GM23248 (cell line): ENCODE results near the gene TMEM116. TPM values are rescaled to one million over a fixed set of nuclear protein-coding genes. Genes with fewer than 3 reads are reported as not detected.
"Not testable (repeated sequence)": the region's sequence is repeated elsewhere in the genome, so short reads cannot be mapped to it uniquely, and the experiment has no call there.

Source experiments
- DNase-seq: peaks from one replicate; pipeline ENCODE4 v3.0.0-alpha.2; 2015
- H2AFZ ChIP-seq: fragments of 200-600 bp; sonication (generic); 2 replicates; pipeline ENCODE4 v1.6.1; 2016; ENCODE audit warnings: antibody characterized with exemption
- H3F3A ChIP-seq: fragments of 200-600 bp; sonication (generic); 2 replicates; pipeline ENCODE4 v1.6.1; 2016; ENCODE audit warnings: mild to moderate bottlenecking, antibody characterized with exemption, mixed run types; ENCODE audit not compliant: insufficient read depth
- H3K27ac ChIP-seq: fragments of 200-600 bp; sonication (generic); 2 replicates; pipeline ENCODE4 v1.5.1; 2016; ENCODE audit warnings: mild to moderate bottlenecking
- H3K27me3 ChIP-seq: fragments of 200-600 bp; sonication (generic); replicated peaks from 2 replicates; pipeline ENCODE4 v1.6.1; 2016; ENCODE audit warnings: mild to moderate bottlenecking; ENCODE audit not compliant: insufficient read depth
- H3K36me3 ChIP-seq: fragments of 200-600 bp; sonication (generic); 2 replicates; pipeline ENCODE4 v1.6.1; 2016; ENCODE audit warnings: low read depth, mild to moderate bottlenecking
- H3K4me1 ChIP-seq: fragments of 200-600 bp; sonication (generic); 2 replicates; pipeline ENCODE4 v1.6.1; 2016; ENCODE audit warnings: mild to moderate bottlenecking; ENCODE audit not compliant: insufficient read depth
- H3K4me2 ChIP-seq: fragments of 200-600 bp; sonication (generic); one replicate; pipeline ENCODE4 v1.6.1; 2016; ENCODE audit warnings: mild to moderate bottlenecking; ENCODE audit not compliant: unreplicated experiment
- H3K4me3 ChIP-seq: fragments of 200-600 bp; sonication (generic); 2 replicates; pipeline ENCODE4 v1.5.1; 2016; ENCODE audit warnings: mild to moderate bottlenecking
- H3K79me2 ChIP-seq: fragments of 200-600 bp; sonication (generic); 2 replicates; pipeline ENCODE4 v1.6.1; 2016; ENCODE audit warnings: mild to moderate bottlenecking; ENCODE audit not compliant: insufficient read depth
- H3K9ac ChIP-seq: fragments of 200-600 bp; sonication (generic); 2 replicates; pipeline ENCODE4 v1.6.1; 2016; ENCODE audit warnings: mild to moderate bottlenecking
- H3K9me2 ChIP-seq: fragments of 200-600 bp; sonication (generic); 2 replicates; pipeline ENCODE4 v1.6.1; 2016; ENCODE audit warnings: mixed run types, mild to moderate bottlenecking, moderate library complexity; ENCODE audit not compliant: insufficient read depth
- H3K9me3 ChIP-seq: fragments of 200-600 bp; sonication (generic); one replicate; pipeline ENCODE4 v1.6.1; 2017; ENCODE audit warnings: low read depth
- H4K20me1 ChIP-seq: fragments of 200-600 bp; sonication (generic); 2 replicates; pipeline ENCODE4 v1.6.0; 2016; ENCODE audit not compliant: insufficient read depth
- EZH2 ChIP-seq: fragments of 200-600 bp; sonication (generic); IDR thresholded peaks from 2 replicates; pipeline ENCODE4 v1.6.1; 2018; ENCODE audit warnings: antibody characterized with exemption, mild to moderate bottlenecking; ENCODE audit not compliant: insufficient read depth, poor library complexity, severe bottlenecking
- EZH2phosphoT487 ChIP-seq: fragments of 200-600 bp; sonication (generic); IDR thresholded peaks from 2 replicates; pipeline ENCODE4 v1.6.1; 2018; ENCODE audit warnings: antibody characterized with exemption, moderate library complexity, mild to moderate bottlenecking, low read depth; ENCODE audit not compliant: insufficient read depth
- WGBS, 2 experiments: methylation state at CpG; one replicate each; pipeline ENCODE4 v1.1.6; 2015 to 2017; ENCODE audit warnings: low lambda C conversion rate in 2 of 2, low coverage in 1 of 2; ENCODE audit errors: missing lambda C conversion rate in 2 of 2; 5-methylcytosine and 5-hydroxymethylcytosine counted together
- in situ Hi-C: fragments of 300-500 bp; cut with MboI; formaldehyde crosslinking; loops from 2 replicates; pipeline ENCODE4 v1.15.0; 2020
- polyA plus RNA-seq: library from polyadenylated mRNA; unstranded; fragments of >200 nt; fragmentation: Nextera tagmentation; extraction: Ambion mirVana; gene quantifications from 2 replicates; pipeline ENCODE4 v1.2.1, GENCODE V29; 2016
- total RNA-seq: library from RNA; depleted of rRNA; stranded (reverse); fragments of >200 nt; shearing (Covaris generic); gene quantifications from 2 replicates; pipeline ENCODE4 v1.2.3, GENCODE V29; 2014; rRNA removed

Gene TMEM116
- total RNA-seq (6.7 and 17.1 TPM in 2 replicates), polyA plus RNA-seq (10.7 and 11.7 TPM in 2 replicates)

DNA sequence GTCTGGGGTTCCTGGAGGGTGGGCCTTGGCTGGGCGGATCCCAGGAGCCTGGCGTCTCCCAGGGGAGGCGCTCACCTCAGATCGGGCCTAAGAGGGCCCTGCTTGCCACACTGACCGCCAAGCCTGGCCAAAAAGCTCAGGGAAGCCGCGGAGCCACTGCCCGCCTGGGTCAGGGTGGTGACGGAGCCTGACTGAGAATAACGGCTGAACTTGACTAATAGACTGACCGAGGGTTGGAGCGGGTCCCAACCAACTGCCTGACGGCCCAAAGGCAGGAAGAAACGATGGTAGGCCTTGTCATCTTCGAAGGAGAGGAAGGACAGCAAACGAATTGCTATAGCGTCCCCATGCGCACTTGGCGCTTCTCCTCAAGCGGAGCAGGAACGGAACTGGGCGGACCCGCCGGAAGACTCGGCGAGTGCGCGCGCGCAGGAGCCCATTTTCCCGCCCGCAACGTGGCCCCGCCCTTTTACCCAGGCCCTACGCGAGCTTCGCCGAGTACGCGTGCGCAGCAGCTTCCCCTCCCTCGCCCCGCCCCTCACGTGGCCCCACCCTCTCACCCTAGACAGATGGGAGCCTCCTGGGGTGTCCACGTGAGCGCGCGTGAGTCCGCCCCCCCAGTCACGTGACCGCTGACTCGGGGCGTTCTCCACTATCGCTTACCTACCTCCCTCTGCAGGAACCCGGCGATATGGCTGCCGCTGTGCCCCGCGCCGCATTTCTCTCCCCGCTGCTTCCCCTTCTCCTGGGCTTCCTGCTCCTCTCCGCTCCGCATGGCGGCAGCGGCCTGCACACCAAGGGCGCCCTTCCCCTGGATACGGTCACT lies at the start of gene TMEM116, which contains the start of gene ERP29:
Gene TMEM116 (minus strand): TSS at position 391 of the 826 bp plus-strand sequence. CDS start 7,895 bp downstream, outside the sequence.
Gene ERP29 (plus strand): TSS at position 652 of the 826 bp plus-strand sequence. CDS start 40 bp downstream, at position 692.
- Histone ChIP-seq H3K27ac (peak within 1 kb of the TSS; percentile 89), H3F3A (peaks cover 11% of the 10 kb centered on the region; the same call in 1 of the 2 replicates), H2AFZ (peak within 1 kb of the TSS; percentile 94), H3K4me1 (peaks cover 19% of the 10 kb centered on the region), H3K9me2 (no peaks in the 10 kb centered on the region), H3K9ac (peak within 1 kb of the TSS; percentile 90), H3K36me3 (peaks cover 5% of the 10 kb centered on the region; the same call in 1 of the 2 replicates), H3K9me3 (no peaks in the 10 kb centered on the region), H3K4me2 (peak within 1 kb of the TSS; percentile 90), H3K4me3 (peak within 1 kb of the TSS; percentile 90), H3K27me3 (no peaks in the 10 kb centered on the region), H3K79me2 (peaks cover 58% of the 10 kb centered on the region), H4K20me1 (no peaks in the 10 kb centered on the region)
- DNase-seq, result peak; percentile 100
- 0 to 1% methylated on average over 34 to 63 of the region's 67 CpGs for WGBS, 2 experiments
- in situ Hi-C loops, result no loop called here
- no peak for TF ChIP-seq EZH2phosphoT487
- TF ChIP-seq EZH2, result no peak

DNA sequence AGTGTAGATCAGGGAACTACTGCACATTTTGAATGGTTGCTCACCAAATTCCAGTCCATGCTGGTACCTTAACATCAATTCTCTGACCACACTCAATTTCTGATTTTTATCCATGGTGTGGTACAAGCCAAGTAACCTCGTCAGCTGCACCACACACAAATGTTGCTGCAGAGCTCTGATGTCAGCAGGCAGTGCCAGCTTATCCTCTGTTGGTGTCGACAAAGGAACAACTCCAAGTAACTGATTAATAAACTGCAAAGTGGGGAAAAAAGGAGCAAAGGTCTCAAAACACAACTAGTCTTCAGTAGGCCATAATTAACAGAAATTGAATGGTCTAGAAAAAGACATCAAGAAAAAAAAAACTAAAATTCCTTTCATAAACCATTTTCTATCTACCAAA lies 48.2 kb upstream of the TMEM116 start:
- no peak for TF ChIP-seq EZH2phosphoT487
- no peak for TF ChIP-seq EZH2
- H3F3A ChIP-seq, result no peaks in the 10 kb centered on the region
- H3K9me2 ChIP-seq, result no peaks in the 10 kb centered on the region
- in situ Hi-C loops, result no loop called here
- H3K36me3 ChIP-seq, result peaks cover 31% of the 10 kb centered on the region
- H3K79me2 ChIP-seq, result no peaks in the 10 kb centered on the region
- H3K27ac ChIP-seq, result no peak overlapping the region
- no peak overlapping the region for H2AFZ ChIP-seq
- no peaks in the 10 kb centered on the region for H3K9me3 ChIP-seq
- 86 to 95% methylated on average over 2 of the region's 2 CpGs for WGBS, 2 experiments
- no peaks in the 10 kb centered on the region for H4K20me1 ChIP-seq
- no peaks in the 10 kb centered on the region for H3K4me1 ChIP-seq
- H3K4me2 ChIP-seq, result no peak overlapping the region
- H3K4me3 ChIP-seq, result no peak overlapping the region
- no peaks in the 10 kb centered on the region for H3K27me3 ChIP-seq
- DNase-seq, result no peak
- H3K9ac ChIP-seq, result no peak overlapping the region

DNA sequence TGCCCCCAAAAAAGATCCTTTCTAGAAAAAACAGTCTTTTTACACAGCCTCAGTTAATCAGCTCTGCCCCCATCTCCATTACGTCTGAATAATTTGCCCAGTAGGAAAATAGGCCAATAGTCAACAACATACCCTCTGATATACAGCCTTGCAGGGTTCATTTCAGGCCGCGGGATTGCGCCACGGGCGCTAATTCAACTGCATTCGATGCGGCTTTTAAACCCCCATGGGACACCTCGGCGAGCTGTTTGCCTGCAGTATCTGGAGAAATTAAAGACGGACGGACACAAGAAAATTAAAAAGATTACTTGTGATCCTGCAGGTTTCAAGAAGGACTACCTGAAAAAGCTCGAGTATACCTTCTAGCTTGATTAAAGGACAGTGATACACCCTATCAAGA lies 36.4 kb upstream of the TMEM116 start:
- no peaks in the 10 kb centered on the region for H4K20me1 ChIP-seq
- no peak overlapping the region for H3K4me2 ChIP-seq
- no peaks in the 10 kb centered on the region for H3K9me3 ChIP-seq
- H3K4me3 ChIP-seq, result no peak overlapping the region
- no peaks in the 10 kb centered on the region for H3K27me3 ChIP-seq
- H2AFZ ChIP-seq, result no peak overlapping the region
- no peaks in the 10 kb centered on the region for H3K4me1 ChIP-seq
- H3K27ac ChIP-seq, result no peak overlapping the region
- no peaks in the 10 kb centered on the region for H3F3A ChIP-seq
- 94 to 97% methylated on average over 13 of the region's 13 CpGs for WGBS, 2 experiments
- TF ChIP-seq EZH2, result no peak
- no peak for TF ChIP-seq EZH2phosphoT487
- no peaks in the 10 kb centered on the region for H3K9me2 ChIP-seq
- peaks cover 78% of the 10 kb centered on the region for H3K36me3 ChIP-seq
- H3K79me2 ChIP-seq, result peaks cover 24% of the 10 kb centered on the region
- H3K9ac ChIP-seq, result no peak overlapping the region
- no peak for DNase-seq
- in situ Hi-C loops, result no loop called here

DNA sequence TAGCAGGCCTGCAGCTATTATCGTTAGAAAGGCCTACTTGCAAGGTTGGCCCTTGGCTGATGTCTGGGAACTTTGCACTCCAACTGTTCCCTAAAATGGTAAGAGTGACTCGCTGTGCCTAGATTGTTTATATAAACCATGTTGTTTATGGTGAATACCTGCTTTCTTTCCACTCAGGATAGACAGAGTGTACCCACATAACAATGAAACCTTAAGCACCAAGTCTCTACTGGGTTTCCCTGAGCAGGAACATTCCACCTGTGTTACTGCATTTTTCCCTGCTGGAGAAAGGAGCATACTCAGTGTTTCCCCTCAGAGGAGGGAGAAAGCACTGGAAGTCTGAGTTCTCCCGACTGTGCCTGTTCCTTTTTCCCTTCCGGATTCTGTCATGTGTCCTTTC lies 33.0 kb upstream of the TMEM116 start:
- H3K36me3 ChIP-seq, result peaks cover 78% of the 10 kb centered on the region
- H3K4me1 ChIP-seq, result no peaks in the 10 kb centered on the region
- no peaks in the 10 kb centered on the region for H3K27me3 ChIP-seq
- H3K9ac ChIP-seq, result no peak overlapping the region
- no peak overlapping the region for H2AFZ ChIP-seq
- in situ Hi-C loops, result no loop called here
- no peak overlapping the region for H3K4me2 ChIP-seq
- no peak for DNase-seq
- H3F3A ChIP-seq, result no peaks in the 10 kb centered on the region
- no peaks in the 10 kb centered on the region for H4K20me1 ChIP-seq
- WGBS, 2 experiments, result 57 to 72% methylated on average over 4 of the region's 4 CpGs
- H3K79me2 ChIP-seq, result peaks cover 21% of the 10 kb centered on the region; the same call in 1 of the 2 replicates
- no peak for TF ChIP-seq EZH2phosphoT487
- H3K9me2 ChIP-seq, result no peaks in the 10 kb centered on the region
- no peaks in the 10 kb centered on the region for H3K9me3 ChIP-seq
- no peak overlapping the region for H3K4me3 ChIP-seq
- no peak overlapping the region for H3K27ac ChIP-seq

DNA sequence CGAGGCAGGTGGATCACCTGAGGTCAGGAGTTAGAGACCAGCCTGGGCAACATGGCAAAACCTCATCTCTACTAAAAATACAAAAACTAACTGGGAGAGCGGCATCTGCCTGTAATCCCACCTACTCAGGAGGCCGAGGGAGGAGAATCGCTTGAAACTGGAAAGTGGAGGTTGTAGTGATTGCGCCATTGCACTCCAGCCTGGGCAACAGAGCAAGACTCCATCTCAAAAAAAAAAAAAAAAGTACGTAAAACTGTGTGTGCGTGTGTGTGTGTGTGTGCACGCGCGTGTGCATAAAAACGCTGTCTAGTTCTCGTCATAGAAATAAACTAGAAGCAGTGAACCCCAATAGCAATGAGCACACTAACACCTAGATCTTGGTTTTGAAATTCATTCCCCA lies 23.6 kb upstream of the TMEM116 start:
- DNase-seq, H3K9ac ChIP-seq, H3K4me1 ChIP-seq, H3K9me2 ChIP-seq, H3K4me3 ChIP-seq, H3K9me3 ChIP-seq, H3K27ac ChIP-seq, H2AFZ ChIP-seq, in situ Hi-C loops, H3F3A ChIP-seq, H3K27me3 ChIP-seq, H4K20me1 ChIP-seq, H3K79me2 ChIP-seq, H3K4me2 ChIP-seq: not testable (repeated sequence)
- peaks cover 73% of the 10 kb centered on the region for H3K36me3 ChIP-seq
- WGBS, 2 experiments, result 93 to 94% methylated on average over 12 of the region's 12 CpGs
